ENCODE data around the gene TMPRSS7. TPM values are rescaled to one million over a fixed set of nuclear protein-coding genes. Genes with fewer than 3 reads are reported as not detected.

Gene TMPRSS7
- total and polyA plus RNA-seq, 3 experiments from 2014 or later, result not detected

- Mint-ChIP-seq H3K27me3 (peaks cover 0 to 5% of the 10 kb centered on the region in 2 donors), H3K4me3 (no peak overlapping the region), H3K4me1 (peaks cover 22 to 25% (median 22%) of the 10 kb centered on the region in 3 donors), H3K27ac (no peak overlapping the region), H3K36me3 (no peaks in the 10 kb centered on the region), H3K9me3 (no peaks in the 10 kb centered on the region)
- CTCF ChIA-PET, result interaction anchor here (1.5 to 10.3 kb wide), 3 partner anchors 11 to 43 kb away, joined by 4 to 50 read pairs (median 9); no protein-coding TSS in a partner anchor
- Histone ChIP-seq H3K27me3 (ENCODE audit: insufficient read depth, low read length, poor library complexity, severe bottlenecking) (no peaks in the 10 kb centered on the region), H3K36me3 (ENCODE audit: insufficient read depth, low read length) (no peaks in the 10 kb centered on the region), H3K4me3 (ENCODE audit: low read length) (no peak overlapping the region), H3K27ac (ENCODE audit: low read depth, low read length) (no peak overlapping the region), H3K4me1 (ENCODE audit: insufficient read depth, low read length) (peaks cover 15% of the 10 kb centered on the region), H3K9me3 (ENCODE audit: low read length) (no peaks in the 10 kb centered on the region)
- DNase-seq, result no peak
- POLR2A ChIA-PET, result no interaction called here
These were observed 34.2 kb upstream of the TMPRSS7 start for GRCh38 chr3:112000367-112000771.

GRCh38 chr3:112000966-112001365, 33.6 kb upstream of the TMPRSS7 start:
- Histone ChIP-seq H3K4me1 (ENCODE audit: insufficient read depth, low read length) (peaks cover 15% of the 10 kb centered on the region), H3K4me3 (ENCODE audit: low read length) (no peak overlapping the region), H3K27me3 (ENCODE audit: insufficient read depth, low read length, poor library complexity, severe bottlenecking) (no peaks in the 10 kb centered on the region), H3K36me3 (ENCODE audit: insufficient read depth, low read length) (no peaks in the 10 kb centered on the region), H3K9me3 (ENCODE audit: low read length) (no peaks in the 10 kb centered on the region), H3K27ac (ENCODE audit: low read depth, low read length) (no peak overlapping the region)
- H3K9me3 Mint-ChIP-seq, result no peaks in the 10 kb centered on the region
- POLR2A ChIA-PET, result no interaction called here
- H3K4me1 Mint-ChIP-seq, result peaks cover 22 to 25% (median 22%) of the 10 kb centered on the region in 3 donors
- no peak overlapping the region for H3K4me3 Mint-ChIP-seq
- DNase-seq, result no peak
- H3K27me3 Mint-ChIP-seq, result peaks cover 0 to 5% of the 10 kb centered on the region in 2 donors
- CTCF ChIA-PET, result interaction anchor here (1.3 to 10.3 kb wide), 3 partner anchors 10 to 43 kb away, joined by 3 to 50 read pairs (median 4); no protein-coding TSS in a partner anchor
- H3K27ac Mint-ChIP-seq, result peak overlapping the region in 2 of 8 donors; percentile 3 to 72
- no peaks in the 10 kb centered on the region for H3K36me3 Mint-ChIP-seq

DNA sequence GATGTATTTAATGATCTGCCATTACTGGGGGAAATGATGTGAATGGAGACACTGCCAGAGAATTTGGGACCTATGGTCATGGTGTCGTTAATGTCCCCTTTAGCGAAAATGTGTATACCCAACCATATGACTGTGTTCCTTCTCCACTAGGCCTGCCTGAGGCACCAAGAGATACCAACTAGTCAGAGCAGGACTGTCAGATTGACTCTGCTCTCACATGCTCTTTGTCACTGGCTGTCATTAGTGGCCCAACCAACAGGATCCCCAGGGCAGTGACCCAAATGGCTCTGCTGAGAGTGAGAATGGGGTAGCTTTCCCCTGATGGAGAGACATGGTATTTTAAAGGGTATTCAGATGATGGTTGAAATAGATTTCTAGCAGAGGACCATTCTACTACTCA, 33.0 kb upstream of the TMPRSS7 start:
- H3K4me3 ChIP-seq (ENCODE audit: low read length), result no peak overlapping the region
- no peaks in the 10 kb centered on the region for H3K9me3 ChIP-seq (ENCODE audit: low read length)
- H3K27me3 ChIP-seq (ENCODE audit: insufficient read depth, low read length, poor library complexity, severe bottlenecking), result no peaks in the 10 kb centered on the region
- Mint-ChIP-seq H3K4me3 (no peak overlapping the region), H3K27me3 (peaks cover 0 to 5% of the 10 kb centered on the region in 2 donors), H3K4me1 (peaks cover 22 to 25% (median 22%) of the 10 kb centered on the region in 3 donors), H3K9me3 (no peaks in the 10 kb centered on the region), H3K27ac (peak overlapping the region in 1 of 8 donors; percentile 9), H3K36me3 (no peaks in the 10 kb centered on the region)
- H3K27ac ChIP-seq (ENCODE audit: low read depth, low read length), result no peak overlapping the region
- no peak for DNase-seq
- no peaks in the 10 kb centered on the region for H3K36me3 ChIP-seq (ENCODE audit: insufficient read depth, low read length)
- POLR2A ChIA-PET, result no interaction called here
- CTCF ChIA-PET, result interaction anchor here (1.3 to 10.3 kb wide), 3 partner anchors 10 to 42 kb away, joined by 3 to 50 read pairs (median 4); no protein-coding TSS in a partner anchor
- H3K4me1 ChIP-seq (ENCODE audit: insufficient read depth, low read length), result peaks cover 15% of the 10 kb centered on the region

- Histone ChIP-seq H3K27ac (ENCODE audit: low read depth, low read length) (no peak overlapping the region), H3K27me3 (ENCODE audit: insufficient read depth, low read length, poor library complexity, severe bottlenecking) (no peaks in the 10 kb centered on the region), H3K4me3 (ENCODE audit: low read length) (no peak overlapping the region), H3K9me3 (ENCODE audit: low read length) (no peaks in the 10 kb centered on the region), H3K36me3 (ENCODE audit: insufficient read depth, low read length) (no peaks in the 10 kb centered on the region), H3K4me1 (ENCODE audit: insufficient read depth, low read length) (peaks cover 15% of the 10 kb centered on the region)
- Mint-ChIP-seq H3K27ac (peak overlapping the region in 7 of 8 donors; percentile 1 to 82 (median 57)), H3K27me3 (peaks cover 0 to 5% of the 10 kb centered on the region in 2 donors), H3K36me3 (no peaks in the 10 kb centered on the region), H3K4me1 (peaks cover 22 to 25% (median 22%) of the 10 kb centered on the region in 3 donors), H3K9me3 (no peaks in the 10 kb centered on the region), H3K4me3 (peak overlapping the region in 3 of 7 donors; percentile 14 to 51 (median 21))
- DNase-seq, result no peak
- POLR2A ChIA-PET, result no interaction called here
- CTCF ChIA-PET, result interaction anchor here (1.3 to 10.3 kb wide), 4 partner anchors 9 to 285 kb away, joined by 3 to 50 read pairs (median 4); no protein-coding TSS in a partner anchor
These were observed 32.2 kb upstream of the TMPRSS7 start for GRCh38 chr3:112002096-112002971.

DNA sequence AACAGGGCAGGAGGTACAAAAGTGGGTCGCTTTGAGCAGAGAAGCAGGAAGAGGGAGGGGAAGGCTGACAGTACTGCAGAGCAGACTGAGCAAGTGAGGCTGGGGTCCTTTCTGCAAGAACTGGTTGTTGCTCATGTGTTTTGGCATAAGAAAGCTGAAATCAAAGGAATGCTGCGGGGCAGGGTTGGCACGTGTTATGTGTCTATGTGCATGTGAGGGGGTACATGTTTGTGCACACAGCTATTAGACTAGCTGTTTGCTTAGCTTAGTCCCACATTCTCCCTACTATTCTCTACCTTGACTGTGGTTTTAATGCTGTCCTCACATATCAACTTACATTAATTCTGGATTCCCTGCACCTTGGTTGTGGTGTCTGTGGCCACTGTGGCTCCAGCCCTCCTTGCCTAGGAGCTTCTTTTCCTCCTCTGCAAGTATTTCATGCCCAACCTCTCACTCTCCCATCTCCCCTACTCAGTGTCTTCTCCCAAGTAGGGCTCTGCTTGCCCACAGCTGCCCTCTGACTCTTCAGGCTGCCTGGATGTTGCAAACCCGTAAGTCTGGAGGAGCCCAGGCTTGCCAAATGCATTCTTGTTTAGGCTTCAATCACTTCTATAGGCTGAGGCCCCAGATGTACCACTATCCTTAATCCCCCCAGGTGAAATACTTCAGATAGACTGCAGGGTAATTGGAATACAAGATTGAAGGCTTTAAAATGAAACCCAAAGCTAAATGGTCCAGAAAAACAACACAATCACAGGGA, 31.0 kb upstream of the TMPRSS7 start:
- Mint-ChIP-seq H3K4me1 (peaks cover 22 to 25% (median 22%) of the 10 kb centered on the region in 3 donors), H3K4me3 (no peak overlapping the region), H3K36me3 (no peaks in the 10 kb centered on the region), H3K9me3 (no peaks in the 10 kb centered on the region), H3K27ac (peak overlapping the region in 6 of 8 donors; percentile 4 to 57 (median 28)), H3K27me3 (peaks cover 0 to 5% of the 10 kb centered on the region in 2 donors)
- peaks cover 15% of the 10 kb centered on the region for H3K4me1 ChIP-seq (ENCODE audit: insufficient read depth, low read length)
- H3K9me3 ChIP-seq (ENCODE audit: low read length), result no peaks in the 10 kb centered on the region
- no peak overlapping the region for H3K27ac ChIP-seq (ENCODE audit: low read depth, low read length)
- H3K36me3 ChIP-seq (ENCODE audit: insufficient read depth, low read length), result no peaks in the 10 kb centered on the region
- POLR2A ChIA-PET, result no interaction called here
- no peaks in the 10 kb centered on the region for H3K27me3 ChIP-seq (ENCODE audit: insufficient read depth, low read length, poor library complexity, severe bottlenecking)
- CTCF ChIA-PET, result interaction anchor here (1.0 to 10.3 kb wide), 5 partner anchors 10 to 286 kb away, joined by 3 to 50 read pairs (median 5); no protein-coding TSS in a partner anchor
- no peak for DNase-seq
- H3K4me3 ChIP-seq (ENCODE audit: low read length), result no peak overlapping the region

- DNase-seq, result no peak
- Histone ChIP-seq H3K4me3 (ENCODE audit: low read length) (no peak overlapping the region), H3K9me3 (ENCODE audit: low read length) (no peaks in the 10 kb centered on the region), H3K27ac (ENCODE audit: low read depth, low read length) (no peak overlapping the region), H3K36me3 (ENCODE audit: insufficient read depth, low read length) (no peaks in the 10 kb centered on the region), H3K27me3 (ENCODE audit: insufficient read depth, low read length, poor library complexity, severe bottlenecking) (no peaks in the 10 kb centered on the region), H3K4me1 (ENCODE audit: insufficient read depth, low read length) (peaks cover 15% of the 10 kb centered on the region)
- no peak overlapping the region for H3K4me3 Mint-ChIP-seq
- H3K27me3 Mint-ChIP-seq, result peaks cover 0 to 5% of the 10 kb centered on the region in 2 donors
- peaks cover 22 to 25% (median 22%) of the 10 kb centered on the region in 3 donors for H3K4me1 Mint-ChIP-seq
- POLR2A ChIA-PET, result no interaction called here
- peak overlapping the region in 1 of 8 donors; percentile 31 for H3K27ac Mint-ChIP-seq
- no peaks in the 10 kb centered on the region for H3K9me3 Mint-ChIP-seq
- no peaks in the 10 kb centered on the region for H3K36me3 Mint-ChIP-seq
- CTCF ChIA-PET, result interaction anchor here (0.7 to 10.3 kb wide), 5 partner anchors 9 to 31 kb away, joined by 3 to 50 read pairs (median 3); no protein-coding TSS in a partner anchor
These were observed 30.3 kb upstream of the TMPRSS7 start for GRCh38 chr3:112004187-112004586.

GRCh38 chr3:112004669-112005068, 29.9 kb upstream of the TMPRSS7 start:
- ChIA-PET CTCF (interaction anchor here (0.7 to 10.3 kb wide), 4 partner anchors 9 to 15 kb away, joined by 3 to 50 read pairs (median 4); no protein-coding TSS in a partner anchor), POLR2A (no interaction called here)
- H3K4me3 ChIP-seq (ENCODE audit: low read length), result no peak overlapping the region
- H3K4me1 Mint-ChIP-seq, result peaks cover 22 to 25% (median 22%) of the 10 kb centered on the region in 3 donors
- H3K27me3 Mint-ChIP-seq, result peaks cover 0 to 3% of the 10 kb centered on the region in 2 donors
- no peaks in the 10 kb centered on the region for H3K36me3 ChIP-seq (ENCODE audit: insufficient read depth, low read length)
- no peaks in the 10 kb centered on the region for H3K27me3 ChIP-seq (ENCODE audit: insufficient read depth, low read length, poor library complexity, severe bottlenecking)
- no peaks in the 10 kb centered on the region for H3K9me3 ChIP-seq (ENCODE audit: low read length)
- H3K27ac ChIP-seq (ENCODE audit: low read depth, low read length), result no peak overlapping the region
- H3K4me1 ChIP-seq (ENCODE audit: insufficient read depth, low read length), result peaks cover 15% of the 10 kb centered on the region
- H3K27ac Mint-ChIP-seq, result peak overlapping the region in 1 of 8 donors; percentile 2
- no peaks in the 10 kb centered on the region for H3K9me3 Mint-ChIP-seq
- no peaks in the 10 kb centered on the region for H3K36me3 Mint-ChIP-seq
- no peak for DNase-seq
- no peak overlapping the region for H3K4me3 Mint-ChIP-seq
